SJSA1 (cell line): Measurements from ENCODE around the gene TACR2. TPM values are rescaled to one million over a fixed set of nuclear protein-coding genes. Genes with fewer than 3 reads are reported as not detected.
A peak's percentile ranks its signal among the peaks of the same experiment; 100 is the strongest.

ENCODE experiments used
- DNase-seq, 2 experiments: peaks; one replicate each; pipeline ENCODE4 v3.0.0-alpha.2; 2015 to 2020; ENCODE audit warnings: low spot score in 2 of 2, low read depth in 1 of 2
- H3K27ac ChIP-seq: fragments of 250-450 bp; sonication (Bioruptor Pico); 2 replicates; pipeline ENCODE4 v1.5.1; 2020; ENCODE audit warnings: mild to moderate bottlenecking, moderate library complexity
- H3K27me3 ChIP-seq: fragments of 250-450 bp; sonication (Bioruptor Pico); replicated peaks from 2 replicates; pipeline ENCODE4 v1.5.1; 2020; ENCODE audit warnings: mild to moderate bottlenecking, moderate library complexity
- H3K36me3 ChIP-seq: fragments of 250-450 bp; sonication (Bioruptor Pico); 2 replicates; pipeline ENCODE4 v1.5.1; 2020; ENCODE audit warnings: mild to moderate bottlenecking
- H3K4me1 ChIP-seq: fragments of 250-450 bp; sonication (Bioruptor Pico); replicated peaks from 2 replicates; pipeline ENCODE4 v1.6.1; 2021; ENCODE audit warnings: mild to moderate bottlenecking
- H3K4me3 ChIP-seq: fragments of 250-450 bp; sonication (Bioruptor Pico); 2 replicates; pipeline ENCODE4 v1.5.1; 2020; ENCODE audit warnings: mild to moderate bottlenecking
- H3K9me3 ChIP-seq: fragments of 250-450 bp; sonication (Bioruptor Pico); replicated peaks from 2 replicates; pipeline ENCODE4 v1.5.1; 2020; ENCODE audit warnings: mild to moderate bottlenecking
- total RNA-seq: library from RNA; depleted of rRNA; stranded (reverse); fragments of >200 nt; shearing (Covaris generic); gene quantifications from 2 replicates; pipeline ENCODE4 v1.2.3, GENCODE V29; 2014

The TACR2 gene
- total RNA-seq, 1 experiment from 2014 or later = not detected

GRCh38 chr10:69439350-69439739 is 22.6 kb upstream of the TACR2 start:
- Histone ChIP-seq H3K36me3 (no peaks in the 10 kb centered on the region), H3K27ac (no peak overlapping the region), H3K4me3 (no peak overlapping the region), H3K9me3 (no peaks in the 10 kb centered on the region), H3K27me3 (no peaks in the 10 kb centered on the region), H3K4me1 (peaks cover 20% of the 10 kb centered on the region)
- DNase-seq = no peak

GRCh38 chr10:69438536-69439349 is 22.0 kb upstream of the TACR2 start:
- DNase-seq = peak in 1 of 2 experiments; percentile 74
- Histone ChIP-seq H3K4me3 (no peak overlapping the region), H3K27ac (peak overlapping the region; percentile 66), H3K9me3 (no peaks in the 10 kb centered on the region), H3K4me1 (peaks cover 20% of the 10 kb centered on the region), H3K27me3 (no peaks in the 10 kb centered on the region), H3K36me3 (no peaks in the 10 kb centered on the region)

- no peak for DNase-seq
- Histone ChIP-seq H3K36me3 (no peaks in the 10 kb centered on the region), H3K4me1 (peaks cover 20% of the 10 kb centered on the region), H3K9me3 (no peaks in the 10 kb centered on the region), H3K27me3 (no peaks in the 10 kb centered on the region), H3K4me3 (no peak overlapping the region), H3K27ac (peak overlapping the region; percentile 66)
These were observed 20.9 kb upstream of the TACR2 start for GRCh38 chr10:69437321-69438259.

GRCh38 chr10:69435966-69436520 is 19.3 kb upstream of the TACR2 start:
- H3K27me3 ChIP-seq = no peaks in the 10 kb centered on the region
- H3K4me3 ChIP-seq = no peak overlapping the region
- DNase-seq = no peak
- no peak overlapping the region for H3K27ac ChIP-seq
- peaks cover 20% of the 10 kb centered on the region for H3K4me1 ChIP-seq
- H3K36me3 ChIP-seq = no peaks in the 10 kb centered on the region
- no peaks in the 10 kb centered on the region for H3K9me3 ChIP-seq

- DNase-seq = no peak
- Histone ChIP-seq H3K9me3 (no peaks in the 10 kb centered on the region), H3K4me3 (no peak overlapping the region), H3K4me1 (peaks cover 20% of the 10 kb centered on the region), H3K36me3 (no peaks in the 10 kb centered on the region), H3K27ac (no peak overlapping the region), H3K27me3 (no peaks in the 10 kb centered on the region)
These were observed 18.2 kb upstream of the TACR2 start for GRCh38 chr10:69434926-69435325.

GRCh38 chr10:69434169-69434568 is 17.5 kb upstream of the TACR2 start:
- H3K4me3 ChIP-seq = no peak overlapping the region
- no peak for DNase-seq
- no peaks in the 10 kb centered on the region for H3K9me3 ChIP-seq
- no peak overlapping the region for H3K27ac ChIP-seq
- peaks cover 17% of the 10 kb centered on the region for H3K4me1 ChIP-seq
- H3K36me3 ChIP-seq = no peaks in the 10 kb centered on the region
- H3K27me3 ChIP-seq = no peaks in the 10 kb centered on the region

GRCh38 chr10:69428165-69428564 is 11.4 kb upstream of the TACR2 start:
- Histone ChIP-seq H3K4me3 (no peak overlapping the region), H3K9me3 (no peaks in the 10 kb centered on the region), H3K27me3 (no peaks in the 10 kb centered on the region), H3K27ac (no peak overlapping the region), H3K36me3 (no peaks in the 10 kb centered on the region), H3K4me1 (no peaks in the 10 kb centered on the region)
- no peak for DNase-seq

- Histone ChIP-seq H3K27ac (no peak overlapping the region), H3K4me3 (no peak overlapping the region), H3K36me3 (no peaks in the 10 kb centered on the region), H3K27me3 (0 out of 2 replicates have a peak, but pooled peaks cover 5% of the 10 kb centered on the region), H3K4me1 (no peaks in the 10 kb centered on the region), H3K9me3 (no peaks in the 10 kb centered on the region)
- no peak for DNase-seq
These were observed 9.6 kb upstream of the TACR2 start for GRCh38 chr10:69426376-69426727.

GRCh38 chr10:69425511-69426298 is 9.0 kb upstream of the TACR2 start:
- Histone ChIP-seq H3K4me3 (no peak overlapping the region), H3K27ac (no peak overlapping the region), H3K27me3 (0 out of 2 replicates have a peak, but pooled peaks cover 5% of the 10 kb centered on the region), H3K9me3 (no peaks in the 10 kb centered on the region), H3K36me3 (no peaks in the 10 kb centered on the region), H3K4me1 (no peaks in the 10 kb centered on the region)
- no peak for DNase-seq

- Histone ChIP-seq H3K4me1 (no peaks in the 10 kb centered on the region), H3K4me3 (no peak overlapping the region), H3K27me3 (0 out of 2 replicates have a peak, but pooled peaks cover 5% of the 10 kb centered on the region), H3K36me3 (no peaks in the 10 kb centered on the region), H3K9me3 (no peaks in the 10 kb centered on the region), H3K27ac (no peak overlapping the region)
- DNase-seq = no peak
These were observed 8.3 kb upstream of the TACR2 start for GRCh38 chr10:69425041-69425440.

GRCh38 chr10:69422676-69423075 is 6.0 kb upstream of the TACR2 start:
- Histone ChIP-seq H3K36me3 (no peaks in the 10 kb centered on the region), H3K27me3 (0 out of 2 replicates have a peak, but pooled peaks cover 5% of the 10 kb centered on the region), H3K4me1 (no peaks in the 10 kb centered on the region), H3K4me3 (no peak overlapping the region), H3K9me3 (no peaks in the 10 kb centered on the region), H3K27ac (no peak overlapping the region)
- DNase-seq = no peak

GRCh38 chr10:69421611-69422308 is 5.0 kb upstream of the TACR2 start:
- Histone ChIP-seq H3K4me1 (no peaks in the 10 kb centered on the region), H3K4me3 (no peak overlapping the region), H3K27ac (no peak overlapping the region), H3K27me3 (0 out of 2 replicates have a peak, but pooled peaks cover 5% of the 10 kb centered on the region), H3K36me3 (no peaks in the 10 kb centered on the region), H3K9me3 (no peaks in the 10 kb centered on the region)
- no peak for DNase-seq

GRCh38 chr10:69419744-69420126 is 3.0 kb upstream of the TACR2 start:
- DNase-seq = no peak
- Histone ChIP-seq H3K27ac (no peak overlapping the region), H3K36me3 (no peaks in the 10 kb centered on the region), H3K4me3 (no peak overlapping the region), H3K9me3 (no peaks in the 10 kb centered on the region), H3K27me3 (0 out of 2 replicates have a peak, but pooled peaks cover 5% of the 10 kb centered on the region), H3K4me1 (no peaks in the 10 kb centered on the region)
